Ovary (tissue), 9 donors: ENCODE results near the gene FANK1. TPM values are rescaled to one million over a fixed set of nuclear protein-coding genes. Genes with fewer than 3 reads are reported as not detected.

Experiments used
- DNase-seq, 5 donors: peaks; one replicate each; pipeline ENCODE4 v3.0.0-alpha.2; 2019 to 2020
- H3K27ac ChIP-seq, 2 donors: fragments of 200-600 bp; one replicate each; pipeline versions ENCODE4 v1.5.1 to v1.8.0; 2019 to 2022
- H3K27me3 ChIP-seq: fragments of 200-600 bp; one replicate; pipeline ENCODE4 v1.8.0; 2022
- H3K36me3 ChIP-seq: fragments of 200-600 bp; sonication (generic); one replicate; pipeline ENCODE4 v1.5.1; 2019
- H3K4me1 ChIP-seq: one replicate; pipeline ENCODE4 v1.8.1; 2013; ENCODE audit warnings: mild to moderate bottlenecking, moderate library complexity; ENCODE audit not compliant: insufficient read depth
- H3K4me3 ChIP-seq: fragments of 200-600 bp; sonication (generic); one replicate; pipeline ENCODE4 v1.5.1; 2017
- H3K9me3 ChIP-seq, 2 donors: fragments of 200-600 bp in 1 of 2; sonication (generic) in 1 of 2; one replicate each; pipeline versions ENCODE4 v1.5.1 to v1.8.1; 2013 to 2019; ENCODE audit warnings: mild to moderate bottlenecking in 1 of 2, moderate library complexity in 1 of 2
- EP300 ChIP-seq: sonication (generic); formaldehyde crosslinking; IDR thresholded peaks from one replicate; pipeline ENCODE4 v1.6.1; 2017; ENCODE audit warnings: antibody characterized with exemption
- POLR2A ChIP-seq: fragments of 450-650 bp; IDR thresholded peaks from one replicate; pipeline ENCODE4 v1.6.1; 2017; ENCODE audit warnings: antibody characterized with exemption, mild to moderate bottlenecking, moderate library complexity
- WGBS, 3 donors: extraction: QIAGEN DNeasy Blood & Tissue Kit in 1 of 3; methylation state at CpG; one replicate each; pipeline versions ENCODE4 v1.1.5 to v1.1.7; 2013 to 2017; 5-methylcytosine and 5-hydroxymethylcytosine counted together
- intact Hi-C, 4 donors: fragments of 100-400 bp; cut with DNase I; formaldehyde crosslinking; loops; one replicate each; pipeline versions ENCODE4 v1.11.0 to v1.15.1; 2022 to 2023
- polyA plus RNA-seq, 2 donors: library from polyadenylated mRNA; stranded (reverse); fragments of 200-250 nt in 1 of 2; fragments of 350-450 nt in 1 of 2; fragmentation: Illumina TruSeq in 1 of 2; extraction: RNeasy Lipid Tissue Mini Kit (QIAGEN cat#74804) in 1 of 2; gene quantifications; one replicate each; pipeline ENCODE4 v1.2.3, GENCODE V29; 2013 to 2014
- total RNA-seq, 7 donors: library from RNA; depleted of rRNA in 2 of 7; stranded (reverse); fragments of >200 nt in 2 of 7; fragmentation: NEBNext Ultra II Directional in 3 of 7; extraction: Animal tissue kit (Norgen Biotek cat#: 25700) in 3 of 7; gene quantifications; one replicate each; pipeline versions ENCODE4 v1.1.0 to v1.2.4, GENCODE V29; 2016 to 2023
- TF ChIP-seq, protein P1 (sequence below), 3 donors: fragments of 450-650 bp in 2 of 3; fragments of 200-600 bp in 1 of 3; IDR thresholded peaks; one replicate each; pipeline versions ENCODE4 v1.5.1 to v1.8.0; 2016 to 2022; ENCODE audit warnings: antibody characterized with exemption in 3 of 3, mild to moderate bottlenecking in 1 of 3
- donor health status: DM: no; HTN: no; CAD: no; lungs with moderate emphysema.
- donor health status: DM: no; HTN: no; CAD: no.
- donor health status: Bipolar disorder and iron deficiency.
- donor health status: DM: yes; HTN: yes; CAD: no.
- donor health status: DM: no; HTN: no; CAD: no.
- donor health status: DM: yes; HTN: yes; CAD: no.

Gene FANK1
- total and polyA plus RNA-seq, 9 donors = 4.9 to 27.0 (median 5.6) TPM

DNA sequence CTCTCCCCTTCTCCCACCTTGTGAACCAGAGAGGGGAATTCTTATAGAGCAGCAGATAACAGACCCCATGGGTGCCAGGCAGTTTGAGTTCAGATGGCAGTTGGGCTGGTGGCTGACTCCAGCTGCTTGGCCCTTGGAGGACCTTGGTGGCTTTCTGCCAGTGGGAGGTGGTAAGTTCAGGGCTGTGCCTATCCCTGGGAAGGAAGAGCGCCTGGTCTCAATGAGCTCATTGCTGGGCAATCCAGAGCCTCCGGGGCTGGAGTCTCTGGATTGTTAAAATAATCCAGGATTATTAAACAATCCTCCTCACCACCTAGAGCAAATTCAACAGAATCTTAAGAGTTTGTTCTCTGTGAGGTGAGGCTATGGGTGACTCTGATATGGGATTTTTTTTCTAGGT is 105.2 kb downstream of the FANK1 start:
- TF ChIP-seq, protein P1, sequence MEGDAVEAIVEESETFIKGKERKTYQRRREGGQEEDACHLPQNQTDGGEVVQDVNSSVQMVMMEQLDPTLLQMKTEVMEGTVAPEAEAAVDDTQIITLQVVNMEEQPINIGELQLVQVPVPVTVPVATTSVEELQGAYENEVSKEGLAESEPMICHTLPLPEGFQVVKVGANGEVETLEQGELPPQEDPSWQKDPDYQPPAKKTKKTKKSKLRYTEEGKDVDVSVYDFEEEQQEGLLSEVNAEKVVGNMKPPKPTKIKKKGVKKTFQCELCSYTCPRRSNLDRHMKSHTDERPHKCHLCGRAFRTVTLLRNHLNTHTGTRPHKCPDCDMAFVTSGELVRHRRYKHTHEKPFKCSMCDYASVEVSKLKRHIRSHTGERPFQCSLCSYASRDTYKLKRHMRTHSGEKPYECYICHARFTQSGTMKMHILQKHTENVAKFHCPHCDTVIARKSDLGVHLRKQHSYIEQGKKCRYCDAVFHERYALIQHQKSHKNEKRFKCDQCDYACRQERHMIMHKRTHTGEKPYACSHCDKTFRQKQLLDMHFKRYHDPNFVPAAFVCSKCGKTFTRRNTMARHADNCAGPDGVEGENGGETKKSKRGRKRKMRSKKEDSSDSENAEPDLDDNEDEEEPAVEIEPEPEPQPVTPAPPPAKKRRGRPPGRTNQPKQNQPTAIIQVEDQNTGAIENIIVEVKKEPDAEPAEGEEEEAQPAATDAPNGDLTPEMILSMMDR (IDR thresholded peaks at IDR 0.05) = no peak
- TF ChIP-seq EP300 (no peak), POLR2A (no peak)
- Histone ChIP-seq H3K4me3 (no peak overlapping the region), H3K27me3 (no peaks in the 10 kb centered on the region), H3K4me1 (no peaks in the 10 kb centered on the region), H3K27ac (no peak overlapping the region), H3K36me3 (no peaks in the 10 kb centered on the region), H3K9me3 (no peaks in the 10 kb centered on the region)
- intact Hi-C loops = no loop called here
- peak in 3 of 5 donors; percentile 24 to 52 (median 52) for DNase-seq
- 52 to 65% (median 62%) methylated on average over 2 of the region's 2 CpGs for WGBS, 3 donors

DNA sequence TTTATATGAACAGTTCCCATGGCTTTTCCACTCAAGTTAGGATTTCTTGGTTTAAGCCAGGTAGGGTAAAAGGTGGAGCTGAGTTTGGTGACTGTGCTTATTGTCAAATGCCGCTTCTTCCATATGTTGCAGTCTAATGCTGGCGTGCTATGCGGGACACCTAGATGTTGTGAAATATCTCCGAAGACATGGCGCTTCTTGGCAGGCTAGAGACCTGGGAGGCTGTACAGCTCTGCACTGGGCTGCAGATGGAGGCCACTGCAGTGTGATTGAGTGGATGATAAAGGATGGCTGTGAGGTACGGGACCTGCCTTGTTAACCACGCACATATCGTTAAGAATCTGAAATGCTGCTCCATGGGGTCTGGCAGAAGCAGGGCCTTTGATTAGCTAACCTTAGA is 108.4 kb downstream of the FANK1 start:
- Histone ChIP-seq H3K4me3 (no peak overlapping the region), H3K36me3 (no peaks in the 10 kb centered on the region), H3K9me3 (no peaks in the 10 kb centered on the region), H3K4me1 (no peaks in the 10 kb centered on the region), H3K27ac (no peak overlapping the region), H3K27me3 (no peaks in the 10 kb centered on the region)
- intact Hi-C loops = no loop called here
- 83 to 86% (median 83%) methylated on average over 8 of the region's 8 CpGs for WGBS, 3 donors
- DNase-seq = no peak
- TF ChIP-seq, protein P1 (IDR thresholded peaks at IDR 0.05) = no peak
- TF ChIP-seq POLR2A (no peak), EP300 (no peak)

DNA sequence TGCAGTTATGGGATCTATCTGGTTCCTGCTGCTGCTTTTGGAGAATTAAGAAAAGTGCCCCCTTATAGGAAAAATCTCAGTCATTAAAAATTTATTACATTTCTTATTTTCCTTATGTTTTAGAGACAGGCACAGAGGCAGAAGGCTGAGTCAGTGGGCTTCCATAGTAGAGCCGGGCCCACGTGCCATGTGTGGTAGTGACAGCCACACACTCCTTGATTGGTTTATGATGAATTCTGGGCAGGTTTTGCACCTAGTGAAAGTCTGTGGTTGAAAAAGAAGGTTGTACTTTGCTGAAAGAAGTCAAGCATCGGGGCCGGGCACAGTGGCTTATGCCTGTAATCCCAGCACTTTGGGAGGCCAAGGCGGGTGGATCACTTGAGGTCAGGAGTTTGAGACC is 109.9 kb downstream of the FANK1 start:
- H3K4me3 ChIP-seq = no peak overlapping the region
- WGBS, 3 donors = 77 to 98% (median 92%) methylated on average over 5 of the region's 5 CpGs
- no peak overlapping the region for H3K27ac ChIP-seq
- H3K4me1 ChIP-seq = no peaks in the 10 kb centered on the region
- intact Hi-C loops = no loop called here
- no peaks in the 10 kb centered on the region for H3K36me3 ChIP-seq
- no peak for DNase-seq
- TF ChIP-seq EP300 (no peak), POLR2A (no peak)
- TF ChIP-seq, protein P1 (IDR thresholded peaks at IDR 0.05) = no peak
- H3K27me3 ChIP-seq = no peaks in the 10 kb centered on the region
- no peaks in the 10 kb centered on the region for H3K9me3 ChIP-seq

GRCh38 chr10:126006906-126007305 is 110.5 kb downstream of the FANK1 start:
- H3K36me3 ChIP-seq = no peaks in the 10 kb centered on the region
- H3K9me3 ChIP-seq = no peaks in the 10 kb centered on the region
- no peak for DNase-seq
- no peak overlapping the region for H3K4me3 ChIP-seq
- H3K4me1 ChIP-seq = no peaks in the 10 kb centered on the region
- 95 to 99% (median 98%) methylated on average over 2 of the region's 2 CpGs for WGBS, 3 donors
- no peaks in the 10 kb centered on the region for H3K27me3 ChIP-seq
- TF ChIP-seq, protein P1 (IDR thresholded peaks at IDR 0.05) = no peak
- TF ChIP-seq POLR2A = no peak
- no peak for TF ChIP-seq EP300
- intact Hi-C loops = no loop called here
- H3K27ac ChIP-seq = no peak overlapping the region

DNA sequence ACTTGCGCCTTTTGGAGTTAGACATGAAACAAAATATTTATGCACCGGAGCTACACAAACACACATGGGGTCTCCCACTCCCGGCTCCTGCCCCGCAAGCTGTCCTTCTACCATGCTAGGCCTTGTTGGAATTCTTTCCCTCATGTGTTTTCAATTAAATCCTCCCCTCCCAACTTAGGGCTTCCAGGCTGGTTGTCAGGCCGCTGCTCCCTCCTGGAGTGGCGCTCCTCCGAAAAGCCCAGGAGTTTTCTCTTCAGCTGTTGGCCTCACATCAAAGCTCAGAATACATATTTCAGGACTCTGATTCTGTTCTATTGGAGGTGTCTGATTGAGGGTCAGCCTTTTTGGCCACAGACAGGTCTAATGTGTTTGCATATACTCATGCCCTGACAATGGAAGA is 113.3 kb downstream of the FANK1 start:
- Histone ChIP-seq H3K27me3 (no peaks in the 10 kb centered on the region), H3K4me3 (no peak overlapping the region), H3K36me3 (no peaks in the 10 kb centered on the region), H3K9me3 (no peaks in the 10 kb centered on the region), H3K4me1 (no peaks in the 10 kb centered on the region), H3K27ac (no peak overlapping the region)
- TF ChIP-seq EP300 = no peak
- no peak for TF ChIP-seq POLR2A
- TF ChIP-seq, protein P1 (IDR thresholded peaks at IDR 0.05) = no peak
- DNase-seq = no peak
- 85 to 88% (median 85%) methylated on average over 7 of the region's 7 CpGs for WGBS, 3 donors
- intact Hi-C loops = no loop called here
